DOHH2 (cell line): ENCODE measurements around the gene RASSF7.

ENCODE experiments used
- EZH2phosphoT487 ChIP-seq: fragments of 200-600 bp; sonication (generic); IDR thresholded peaks from 2 replicates; pipeline ENCODE4 v1.6.1; 2017; ENCODE audit warnings: borderline replicate concordance, mild to moderate bottlenecking, antibody characterized with exemption, low read length, moderate library complexity, mixed read lengths
- TF ChIP-seq, protein P1 (sequence below): fragments of 200-600 bp; sonication (generic); IDR thresholded peaks from one replicate; pipeline ENCODE4 v1.5.1; 2014; ENCODE audit warnings: antibody characterized with exemption, mild to moderate bottlenecking, low read depth, low read length; ENCODE audit not compliant: poor library complexity, severe bottlenecking

- TF ChIP-seq, protein P1, sequence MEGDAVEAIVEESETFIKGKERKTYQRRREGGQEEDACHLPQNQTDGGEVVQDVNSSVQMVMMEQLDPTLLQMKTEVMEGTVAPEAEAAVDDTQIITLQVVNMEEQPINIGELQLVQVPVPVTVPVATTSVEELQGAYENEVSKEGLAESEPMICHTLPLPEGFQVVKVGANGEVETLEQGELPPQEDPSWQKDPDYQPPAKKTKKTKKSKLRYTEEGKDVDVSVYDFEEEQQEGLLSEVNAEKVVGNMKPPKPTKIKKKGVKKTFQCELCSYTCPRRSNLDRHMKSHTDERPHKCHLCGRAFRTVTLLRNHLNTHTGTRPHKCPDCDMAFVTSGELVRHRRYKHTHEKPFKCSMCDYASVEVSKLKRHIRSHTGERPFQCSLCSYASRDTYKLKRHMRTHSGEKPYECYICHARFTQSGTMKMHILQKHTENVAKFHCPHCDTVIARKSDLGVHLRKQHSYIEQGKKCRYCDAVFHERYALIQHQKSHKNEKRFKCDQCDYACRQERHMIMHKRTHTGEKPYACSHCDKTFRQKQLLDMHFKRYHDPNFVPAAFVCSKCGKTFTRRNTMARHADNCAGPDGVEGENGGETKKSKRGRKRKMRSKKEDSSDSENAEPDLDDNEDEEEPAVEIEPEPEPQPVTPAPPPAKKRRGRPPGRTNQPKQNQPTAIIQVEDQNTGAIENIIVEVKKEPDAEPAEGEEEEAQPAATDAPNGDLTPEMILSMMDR: no peak
- TF ChIP-seq EZH2phosphoT487: no peak
These were observed 39.5 kb upstream of the RASSF7 start for GRCh38 chr11:521177-521688.
